Lung (tissue), 12 donors: ENCODE measurements around the gene NUDT14. TPM values are rescaled to one million over a fixed set of nuclear protein-coding genes. Genes with fewer than 3 reads are reported as not detected.

Experiments used
- ATAC-seq: fragments of 200-7000 bp; cut with Tn5 transposase; one replicate; pipeline ENCODE4 v1.9.1; 2020; ENCODE audit warnings: moderate number of reproducible peaks; ENCODE audit not compliant: insufficient read depth, low FRiP score
- DNase-seq, 3 donors: peaks; one replicate each; pipeline ENCODE4 v3.0.0-alpha.2; 2013 to 2017
- H3K27ac ChIP-seq, 2 donors: one replicate each; pipeline ENCODE4 v1.5.1; 2013; ENCODE audit warnings: mild to moderate bottlenecking in 2 of 2, moderate library complexity in 2 of 2, control low read depth in 1 of 2, inconsistent platforms in 1 of 2, low read depth in 1 of 2, low read length in 1 of 2
- H3K27me3 ChIP-seq, 3 donors: one replicate each; pipeline ENCODE4 v1.5.1; 2013; ENCODE audit warnings: low read length in 2 of 3; ENCODE audit not compliant: control insufficient read depth in 3 of 3, insufficient read depth in 3 of 3
- H3K36me3 ChIP-seq, 4 donors: one replicate each; pipeline ENCODE4 v1.5.1; 2013; ENCODE audit warnings: low read length in 4 of 4, mild to moderate bottlenecking in 1 of 4, moderate library complexity in 1 of 4; ENCODE audit not compliant: control insufficient read depth in 4 of 4, insufficient read depth in 4 of 4
- H3K4me1 ChIP-seq, 5 donors: one replicate each; pipeline ENCODE4 v1.5.1; 2013; ENCODE audit warnings: low read length in 5 of 5, mild to moderate bottlenecking in 2 of 5, moderate library complexity in 1 of 5; ENCODE audit not compliant: control insufficient read depth in 5 of 5, insufficient read depth in 5 of 5
- H3K4me3 ChIP-seq: one replicate; pipeline ENCODE4 v1.5.1; 2013; ENCODE audit warnings: mild to moderate bottlenecking, control low read depth, moderate library complexity
- H3K9ac ChIP-seq, 2 donors: one replicate each; pipeline ENCODE4 v1.5.1; 2013; ENCODE audit warnings: low read length in 2 of 2, control low read depth in 1 of 2; ENCODE audit not compliant: insufficient read depth in 1 of 2
- H3K9me3 ChIP-seq, 4 donors: one replicate each; pipeline ENCODE4 v1.5.1; 2013; ENCODE audit warnings: low read length in 3 of 4, mild to moderate bottlenecking in 1 of 4, moderate library complexity in 1 of 4; ENCODE audit not compliant: control insufficient read depth in 4 of 4, insufficient read depth in 3 of 4
- WGBS, 2 donors: extraction: QIAGEN DNeasy Blood & Tissue Kit; methylation state at CpG; one replicate each; pipeline ENCODE4 v1.1.7; 2013; 5-methylcytosine and 5-hydroxymethylcytosine counted together
- polyA plus RNA-seq, 2 donors: library from polyadenylated mRNA; stranded (reverse); fragments of 200-250 nt; gene quantifications; one replicate each; pipeline ENCODE4 v1.2.1, GENCODE V29; 2013
- total RNA-seq, 2 donors: library from RNA; depleted of rRNA in 1 of 2; stranded (reverse); fragments of >200 nt in 1 of 2; gene quantifications; one replicate each; pipeline ENCODE4 v1.2.1, GENCODE V29; 2014 to 2021
- TF ChIP-seq, protein P1 (sequence below): IDR thresholded peaks from 2 replicates; pipeline ENCODE4 v1.5.1; 2012; ENCODE audit warnings: mild to moderate bottlenecking; ENCODE audit errors: control extremely low read depth, extremely low read depth
- donor health status: control.
- donor health status: control.
- donor health status: Bipolar disorder and iron deficiency.
- donor health status: healthy.
- donor health status: DM: yes; HTN: yes; CAD: no.

The NUDT14 gene
- total and polyA plus RNA-seq, 4 donors: 27.7 to 80.7 (median 51.3) TPM

DNA sequence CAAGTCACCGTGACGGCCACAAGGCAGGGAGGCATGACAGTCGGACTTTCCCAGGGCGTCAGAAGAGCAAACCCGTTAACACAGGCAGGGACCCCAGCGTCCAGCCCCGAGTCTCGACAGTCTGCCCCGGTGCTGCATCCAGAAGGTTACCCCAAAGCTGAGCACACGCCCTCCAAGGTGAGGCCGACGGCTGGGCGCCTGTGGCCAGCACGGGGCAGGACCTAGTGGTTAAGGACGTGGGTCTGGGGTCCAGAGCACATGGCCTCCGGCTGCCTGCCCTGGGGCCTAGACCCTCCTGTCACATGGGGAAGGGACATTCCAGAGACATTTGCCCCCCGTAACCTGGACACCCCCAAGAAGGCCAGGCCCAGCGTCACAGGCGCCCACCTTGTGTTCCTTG, 37.5 kb upstream of the NUDT14 start:
- DNase-seq: no peak
- TF ChIP-seq, protein P1, sequence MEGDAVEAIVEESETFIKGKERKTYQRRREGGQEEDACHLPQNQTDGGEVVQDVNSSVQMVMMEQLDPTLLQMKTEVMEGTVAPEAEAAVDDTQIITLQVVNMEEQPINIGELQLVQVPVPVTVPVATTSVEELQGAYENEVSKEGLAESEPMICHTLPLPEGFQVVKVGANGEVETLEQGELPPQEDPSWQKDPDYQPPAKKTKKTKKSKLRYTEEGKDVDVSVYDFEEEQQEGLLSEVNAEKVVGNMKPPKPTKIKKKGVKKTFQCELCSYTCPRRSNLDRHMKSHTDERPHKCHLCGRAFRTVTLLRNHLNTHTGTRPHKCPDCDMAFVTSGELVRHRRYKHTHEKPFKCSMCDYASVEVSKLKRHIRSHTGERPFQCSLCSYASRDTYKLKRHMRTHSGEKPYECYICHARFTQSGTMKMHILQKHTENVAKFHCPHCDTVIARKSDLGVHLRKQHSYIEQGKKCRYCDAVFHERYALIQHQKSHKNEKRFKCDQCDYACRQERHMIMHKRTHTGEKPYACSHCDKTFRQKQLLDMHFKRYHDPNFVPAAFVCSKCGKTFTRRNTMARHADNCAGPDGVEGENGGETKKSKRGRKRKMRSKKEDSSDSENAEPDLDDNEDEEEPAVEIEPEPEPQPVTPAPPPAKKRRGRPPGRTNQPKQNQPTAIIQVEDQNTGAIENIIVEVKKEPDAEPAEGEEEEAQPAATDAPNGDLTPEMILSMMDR: no peak
- peak overlapping the region in 1 of 2 donors; percentile 33 for H3K27ac ChIP-seq
- H3K9me3 ChIP-seq: peaks cover 0 to 7% (median 0%) of the 10 kb centered on the region in 4 donors
- H3K9ac ChIP-seq: no peak overlapping the region
- peaks cover 0 to 9% (median 0%) of the 10 kb centered on the region in 5 donors for H3K4me1 ChIP-seq
- H3K4me3 ChIP-seq: no peak overlapping the region
- no peak for ATAC-seq
- peaks cover 0 to 44% (median 34%) of the 10 kb centered on the region in 4 donors for H3K36me3 ChIP-seq
- 96 to 97% methylated on average over 19 of the region's 19 CpGs for WGBS, 2 donors
- H3K27me3 ChIP-seq: no peaks in the 10 kb centered on the region

DNA sequence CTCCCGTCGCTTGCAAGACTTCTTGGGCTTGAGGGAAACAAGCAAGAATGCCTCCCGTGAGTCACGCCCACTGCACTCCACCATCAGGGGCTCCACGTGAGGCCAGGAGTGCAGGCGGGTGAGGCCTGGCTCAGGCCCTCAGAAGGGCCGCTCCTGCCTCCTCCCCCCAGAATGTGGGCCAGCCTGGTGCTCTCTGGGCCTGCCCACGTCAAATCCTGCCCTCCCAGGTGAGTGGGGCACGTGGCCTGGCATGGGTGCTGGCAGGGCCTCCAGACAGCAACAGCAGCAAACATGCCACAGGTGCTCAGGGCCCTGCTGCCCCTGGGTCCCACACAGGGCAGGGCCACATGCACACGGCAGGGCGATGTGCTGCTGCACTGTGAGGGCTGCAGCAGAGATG, 36.7 kb upstream of the NUDT14 start:
- no peak overlapping the region for H3K9ac ChIP-seq
- no peaks in the 10 kb centered on the region for H3K27me3 ChIP-seq
- H3K4me1 ChIP-seq: peaks cover 0 to 9% (median 0%) of the 10 kb centered on the region in 5 donors
- peaks cover 0 to 52% (median 30%) of the 10 kb centered on the region in 4 donors for H3K36me3 ChIP-seq
- peaks cover 0 to 7% (median 0%) of the 10 kb centered on the region in 4 donors for H3K9me3 ChIP-seq
- TF ChIP-seq, protein P1: no peak
- no peak overlapping the region for H3K4me3 ChIP-seq
- WGBS, 2 donors: 74 to 87% methylated on average over 11 of the region's 11 CpGs
- peak overlapping the region in 1 of 2 donors; percentile 33 for H3K27ac ChIP-seq
- peak; percentile 67 for ATAC-seq
- DNase-seq: no peak

DNA sequence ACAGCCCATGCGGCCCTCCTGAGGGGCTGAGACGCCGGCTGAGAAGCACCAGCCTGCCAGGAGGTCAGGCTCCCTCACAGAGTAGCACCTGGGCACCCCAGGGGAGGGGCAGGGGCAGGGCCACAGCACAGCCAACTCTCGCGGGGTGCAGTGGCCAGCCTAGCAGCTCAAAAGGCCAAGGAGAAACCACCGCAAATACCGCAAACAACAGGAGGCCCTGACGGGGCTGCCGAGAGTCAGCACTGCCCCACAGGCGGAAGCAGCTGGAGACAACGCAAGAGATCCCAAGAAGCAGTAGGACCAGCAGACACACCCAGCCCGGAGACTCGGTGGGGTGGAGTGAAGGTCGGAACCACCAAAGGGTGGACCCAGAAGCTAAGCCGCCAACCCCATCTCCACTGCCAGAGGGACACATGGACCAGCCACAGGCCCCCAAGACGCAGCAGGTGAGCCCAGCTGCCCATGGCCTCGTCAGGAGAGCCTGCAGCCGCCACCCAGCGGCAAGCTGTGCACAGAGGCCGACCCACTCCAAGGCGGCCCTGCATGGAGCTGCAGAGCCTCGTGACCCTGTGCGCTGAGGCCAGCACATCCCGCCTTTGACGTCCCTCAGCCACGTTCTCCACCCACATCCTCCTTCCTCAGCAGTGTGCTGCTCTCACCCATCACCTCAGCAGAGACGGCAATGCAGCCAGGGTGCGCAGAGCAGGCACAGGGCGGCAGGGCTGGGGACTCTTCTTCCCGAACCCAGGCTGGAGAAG, 35.6 kb upstream of the NUDT14 start:
- 90 to 91% methylated on average over 30 of the region's 30 CpGs for WGBS, 2 donors
- Histone ChIP-seq H3K9ac (no peak overlapping the region), H3K36me3 (peaks cover 0 to 52% (median 25%) of the 10 kb centered on the region in 4 donors), H3K4me1 (peaks cover 0 to 9% (median 0%) of the 10 kb centered on the region in 5 donors), H3K27ac (no peak overlapping the region), H3K27me3 (no peaks in the 10 kb centered on the region), H3K9me3 (peaks cover 0 to 7% (median 0%) of the 10 kb centered on the region in 4 donors), H3K4me3 (no peak overlapping the region)
- no peak for ATAC-seq
- DNase-seq: no peak
- TF ChIP-seq, protein P1: no peak
